NCI-H748 (cell line): ENCODE data around the gene TSHZ2.

Experiments
- DNase-seq: peaks from one replicate; lab custom pipeline; 2025; ENCODE audit not compliant: unreplicated experiment; lab: John Stamatoyannopoulos, UW

Gene TSHZ2

GRCh38 chr20:53157443-53158408 is 185.6 kb downstream of the TSHZ2 start:
- DNase-seq: peak; percentile 39

- DNase-seq: no peak
Observed at GRCh38 chr20:53159160-53159559, 187.0 kb downstream of the TSHZ2 start.

GRCh38 chr20:53161073-53161472 is 188.9 kb downstream of the TSHZ2 start:
- DNase-seq: no peak

DNA sequence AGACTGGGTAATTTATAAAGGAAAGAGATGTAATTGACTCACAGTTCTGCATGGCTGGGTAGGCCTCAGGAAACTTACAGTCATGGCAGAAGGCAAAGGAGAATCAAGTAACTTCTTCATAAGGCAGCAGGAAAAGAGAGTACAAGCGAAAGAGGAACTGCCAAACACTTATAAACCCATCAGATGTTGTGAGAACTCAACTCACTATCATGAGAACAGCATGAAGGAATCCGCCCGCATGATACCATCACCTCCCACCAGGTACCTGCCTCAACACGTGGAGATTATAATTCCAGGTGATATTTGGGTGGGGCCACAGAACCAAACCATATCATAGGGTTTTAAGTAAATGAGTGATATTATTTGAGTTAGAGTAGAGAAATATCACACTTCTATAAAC is 189.3 kb downstream of the TSHZ2 start:
- DNase-seq: no peak

- DNase-seq: peak; percentile 70
Observed at GRCh38 chr20:53162251-53162835, 190.2 kb downstream of the TSHZ2 start.

DNA sequence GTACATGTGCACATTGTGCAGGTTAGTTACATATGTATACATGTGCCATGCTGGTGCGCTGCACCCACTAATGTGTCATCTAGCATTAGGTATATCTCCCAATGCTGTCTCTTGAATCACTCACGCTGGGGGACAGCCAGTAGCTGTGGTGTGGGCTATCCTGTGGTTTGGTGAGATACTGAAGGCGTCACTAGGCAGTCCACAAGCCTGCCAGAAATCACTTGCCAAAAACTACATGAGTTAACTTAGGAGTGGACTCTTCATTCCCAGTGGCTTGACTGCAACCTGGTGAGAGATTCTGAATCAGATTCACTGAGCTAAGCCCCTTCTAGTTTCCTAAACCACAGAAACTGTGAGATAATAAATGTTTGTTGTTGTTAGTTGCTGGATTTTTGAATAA is 191.3 kb downstream of the TSHZ2 start:
- no peak for DNase-seq

DNA sequence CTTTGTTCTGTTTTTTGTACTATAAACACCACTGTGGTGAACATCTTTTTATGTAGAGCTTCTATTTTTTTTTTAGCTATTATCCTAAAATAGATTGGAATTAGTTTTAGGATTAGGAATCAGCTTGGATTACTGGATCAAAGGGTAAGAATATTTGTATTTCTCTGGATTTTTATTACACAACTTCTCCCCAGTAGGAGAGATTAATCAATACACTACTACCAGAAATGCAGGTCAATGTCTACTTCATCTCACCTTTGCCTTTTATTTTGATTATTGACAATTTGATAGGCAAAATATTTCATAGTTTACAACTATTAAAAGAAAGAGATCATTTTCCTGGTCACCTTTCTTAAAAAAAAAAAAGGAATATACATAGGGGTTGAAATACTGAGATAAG is 191.9 kb downstream of the TSHZ2 start:
- no peak for DNase-seq

GRCh38 chr20:53165452-53165851 is 193.3 kb downstream of the TSHZ2 start:
- no peak for DNase-seq

- no peak for DNase-seq
Observed at GRCh38 chr20:53168491-53168890, 196.3 kb downstream of the TSHZ2 start.

- DNase-seq: no peak
Observed at GRCh38 chr20:53170196-53170595, 198.0 kb downstream of the TSHZ2 start.

DNA sequence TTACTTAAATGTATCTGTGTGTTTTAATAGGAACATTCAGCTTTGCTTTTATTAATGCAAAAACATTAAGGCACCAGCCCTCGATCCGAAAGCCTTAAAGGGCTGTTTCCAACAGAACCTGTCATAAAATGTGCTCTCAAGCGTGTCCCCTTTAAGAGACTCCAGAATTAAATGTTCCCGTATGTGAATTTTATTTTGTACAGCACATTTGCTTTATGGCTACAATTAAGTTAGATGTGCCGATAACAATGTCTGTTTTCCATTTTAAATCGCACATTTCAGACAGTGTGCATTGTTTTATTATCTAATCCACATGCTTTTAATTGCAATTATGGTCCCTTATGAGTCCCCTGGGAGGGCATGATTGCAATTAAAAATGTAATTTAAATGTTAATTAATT is 198.9 kb downstream of the TSHZ2 start:
- no peak for DNase-seq

DNA sequence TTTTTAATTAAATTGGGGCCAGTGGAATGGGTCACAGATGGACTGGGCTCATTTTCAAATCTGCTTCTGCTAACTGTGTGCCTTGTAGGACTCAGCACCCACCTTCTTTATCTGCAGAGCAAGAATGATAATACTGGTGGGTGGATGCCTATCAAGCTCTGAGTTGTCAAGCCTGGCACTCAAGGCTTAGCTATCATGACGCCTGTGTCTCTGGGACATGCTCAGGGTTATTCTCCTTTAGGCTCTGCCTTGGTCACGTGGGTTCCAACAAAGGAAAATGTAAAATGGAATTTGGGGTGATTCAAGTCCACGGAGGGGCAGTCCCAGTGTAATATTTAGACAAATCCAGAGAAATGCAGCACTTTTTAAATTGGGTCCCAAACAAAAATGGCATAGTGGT is 202.3 kb downstream of the TSHZ2 start:
- DNase-seq: no peak

- no peak for DNase-seq
Observed at GRCh38 chr20:53175135-53175780, 203.1 kb downstream of the TSHZ2 start.

- peak; percentile 15 for DNase-seq
Observed at GRCh38 chr20:53176134-53176533, 204.0 kb downstream of the TSHZ2 start.

- no peak for DNase-seq
Observed at GRCh38 chr20:53177687-53178086, 205.5 kb downstream of the TSHZ2 start.

DNA sequence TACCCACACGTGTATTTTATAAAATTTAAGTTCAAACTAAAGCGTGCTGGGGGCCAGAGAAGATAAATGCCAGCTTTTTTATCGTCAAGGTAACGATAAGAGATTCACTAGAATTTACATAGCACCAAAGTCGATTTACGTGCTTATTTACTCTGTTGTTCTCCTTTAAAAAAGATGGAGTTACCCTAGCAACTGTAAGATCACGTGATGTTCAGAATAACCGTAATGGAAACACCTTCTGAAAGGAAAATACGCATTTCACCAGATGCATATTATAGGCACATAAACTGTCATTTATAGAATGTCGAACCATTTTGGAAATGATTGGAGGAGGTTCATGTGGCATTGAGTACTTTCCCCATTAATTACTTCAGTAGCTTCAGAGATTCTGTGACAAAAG is 207.6 kb downstream of the TSHZ2 start:
- no peak for DNase-seq

- DNase-seq: no peak
Observed at GRCh38 chr20:53180928-53181362, 208.8 kb downstream of the TSHZ2 start.

DNA sequence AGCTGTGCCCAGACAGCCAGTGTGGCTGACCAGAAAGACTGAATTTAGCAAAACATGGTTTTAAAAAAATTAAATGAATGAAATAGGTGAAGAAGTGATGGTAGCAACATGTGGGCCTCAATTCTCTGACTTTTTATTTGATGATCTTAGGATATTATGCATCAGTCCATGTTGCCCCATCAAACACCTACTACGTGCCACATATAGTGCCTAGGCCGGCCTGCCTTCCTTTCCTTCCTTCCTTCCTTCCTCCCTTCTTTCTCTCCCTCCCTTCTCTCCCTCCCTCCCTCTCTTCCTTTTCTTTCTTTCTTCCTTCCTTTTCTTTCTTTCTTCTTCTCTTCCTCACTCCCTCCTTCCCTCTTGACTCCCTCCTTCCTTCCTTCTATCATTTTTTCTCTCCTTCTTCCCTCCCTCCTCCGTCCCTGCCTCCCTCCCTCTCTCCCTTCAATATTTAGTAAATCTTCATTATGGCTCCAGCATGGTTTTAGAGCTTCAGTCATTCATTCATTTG is 209.8 kb downstream of the TSHZ2 start:
- no peak for DNase-seq

GRCh38 chr20:53183181-53183580 is 211.0 kb downstream of the TSHZ2 start:
- no peak for DNase-seq

DNA sequence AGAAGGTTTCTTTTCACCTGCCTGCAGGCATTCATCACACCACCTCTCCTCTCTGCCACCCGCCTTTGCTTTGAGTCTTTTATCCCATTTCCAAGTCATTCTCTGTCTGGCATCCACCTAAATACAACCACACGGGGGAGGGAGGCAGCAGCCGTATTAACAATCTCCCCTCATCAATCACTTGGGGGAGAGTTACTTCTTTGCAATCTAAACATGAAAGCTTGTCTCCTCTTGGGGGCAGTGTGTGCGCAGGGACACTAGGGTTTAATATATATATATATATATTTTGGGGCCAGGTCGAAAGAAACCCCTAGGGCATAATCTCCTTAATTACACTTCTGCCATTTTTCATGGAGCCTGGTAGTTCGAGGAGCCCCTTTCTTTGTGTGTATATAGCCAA is 214.5 kb downstream of the TSHZ2 start:
- DNase-seq: no peak

GRCh38 chr20:53187392-53188068 is 215.4 kb downstream of the TSHZ2 start:
- DNase-seq: no peak
